Fibroblast of skin of back (primary cell): ENCODE data around the gene AFG3L2.

Experiments
- DNase-seq: peaks from one replicate; pipeline ENCODE4 v3.0.0-alpha.2; 2013

AFG3L2 gene

DNA sequence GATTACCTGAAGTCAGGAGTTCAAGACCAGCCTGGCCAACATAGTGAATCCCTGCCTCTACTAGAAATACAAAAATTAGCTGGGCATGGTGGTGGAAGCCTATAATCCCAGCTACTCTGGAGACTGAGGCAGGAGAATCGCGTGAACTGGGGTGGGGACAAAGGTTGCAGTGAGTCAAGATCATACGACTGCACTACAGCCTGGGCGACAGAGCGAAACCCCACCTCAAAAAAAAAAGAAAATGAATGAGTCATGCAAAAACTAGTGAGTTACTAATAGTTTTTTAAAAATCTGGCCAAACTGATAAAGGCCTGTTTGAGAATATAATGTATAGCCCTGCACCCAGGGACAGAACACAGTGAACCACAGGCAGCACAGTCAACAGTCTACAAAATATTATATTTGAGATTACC, 17.5 kb downstream of the AFG3L2 start:
- DNase-seq = no peak

DNA sequence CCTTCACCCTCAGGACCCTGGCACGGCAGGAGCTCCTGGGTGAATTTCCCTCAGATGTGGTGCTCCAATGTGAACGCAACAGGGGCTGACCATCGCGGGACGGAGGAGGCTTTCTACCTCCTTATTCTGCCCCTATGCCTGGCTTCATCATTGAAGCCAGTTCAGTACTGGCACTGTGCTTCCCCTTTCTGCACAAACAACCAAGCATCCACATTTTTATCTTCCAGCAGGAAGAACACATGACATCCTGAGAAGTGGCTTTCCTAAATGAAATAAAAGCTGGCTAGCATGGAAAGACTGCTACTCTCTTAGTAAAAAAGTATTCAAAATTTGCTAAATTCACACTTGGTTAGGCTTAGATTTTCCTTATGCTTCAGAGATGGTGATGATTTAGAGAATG, 24.8 kb downstream of the AFG3L2 start:
- no peak for DNase-seq

DNA sequence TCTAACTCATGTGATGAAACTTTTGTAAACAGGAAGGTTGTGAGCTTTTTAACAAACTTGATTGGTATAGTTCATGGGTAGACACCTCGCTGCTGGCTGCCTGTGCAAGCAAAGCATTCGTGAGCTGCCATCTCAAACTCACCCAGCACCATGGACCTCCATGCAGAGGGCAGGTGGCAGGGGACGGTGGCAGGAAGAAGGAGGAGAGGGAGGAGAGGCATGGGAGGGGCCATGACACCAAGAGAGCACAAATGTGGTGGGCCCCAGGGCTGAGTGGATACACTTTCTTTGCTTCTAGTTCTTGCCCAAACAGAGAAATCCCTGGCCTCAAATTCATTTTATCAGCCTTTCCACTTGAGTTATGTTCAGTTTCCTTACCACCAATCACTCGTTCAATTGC, 29.1 kb downstream of the AFG3L2 start:
- no peak for DNase-seq

DNA sequence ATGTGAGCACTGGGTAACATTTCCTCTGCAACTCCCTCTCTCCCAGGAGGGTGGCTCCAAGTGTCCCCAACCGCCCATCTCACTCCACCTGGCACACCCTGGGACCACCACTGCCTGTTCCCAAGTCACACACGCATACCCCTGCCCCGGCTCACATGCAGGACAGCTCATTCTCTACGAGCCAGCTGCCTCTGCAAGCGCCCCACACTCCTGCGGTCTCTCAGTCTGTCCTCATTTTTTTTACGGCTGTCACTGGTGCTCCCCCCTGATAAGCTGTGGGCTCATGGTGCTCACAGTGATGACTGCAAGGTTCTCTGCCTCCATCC, 30.8 kb downstream of the AFG3L2 start:
- no peak for DNase-seq

DNA sequence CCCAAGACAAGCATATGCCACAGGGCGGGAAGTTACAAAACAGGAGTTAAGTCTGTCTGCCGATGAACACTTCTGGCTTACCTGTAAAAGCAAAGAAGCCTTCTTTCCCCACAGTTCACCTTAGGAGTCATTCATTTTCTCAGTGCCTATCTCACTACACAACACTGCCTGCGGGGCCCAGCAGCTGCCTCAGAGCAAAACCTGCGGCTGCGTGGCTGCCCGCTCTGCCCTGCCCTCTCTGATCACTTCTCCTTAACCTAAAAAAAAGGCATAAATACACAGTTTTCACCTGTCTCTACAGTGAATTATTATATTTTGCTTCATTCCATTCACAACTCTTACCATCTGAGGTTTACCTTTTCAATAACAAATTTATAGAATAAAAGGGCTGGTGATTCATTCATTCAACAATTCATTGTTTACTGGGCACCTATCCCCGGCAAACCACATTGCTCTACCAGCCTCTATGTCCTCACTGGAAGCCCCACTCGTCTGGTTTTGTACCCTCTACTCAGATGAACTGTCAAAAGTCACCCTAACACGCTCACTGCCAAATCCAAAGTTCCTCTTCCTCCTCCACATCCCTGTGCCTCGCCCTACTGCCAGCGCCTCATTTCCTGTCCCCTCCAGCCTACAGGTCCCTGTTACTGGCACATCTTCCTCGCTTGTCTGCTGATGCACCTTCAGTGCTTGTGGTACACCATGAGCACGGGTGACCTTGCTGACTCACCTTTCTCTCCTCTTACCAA, 31.4 kb downstream of the AFG3L2 start:
- no peak for DNase-seq

DNA sequence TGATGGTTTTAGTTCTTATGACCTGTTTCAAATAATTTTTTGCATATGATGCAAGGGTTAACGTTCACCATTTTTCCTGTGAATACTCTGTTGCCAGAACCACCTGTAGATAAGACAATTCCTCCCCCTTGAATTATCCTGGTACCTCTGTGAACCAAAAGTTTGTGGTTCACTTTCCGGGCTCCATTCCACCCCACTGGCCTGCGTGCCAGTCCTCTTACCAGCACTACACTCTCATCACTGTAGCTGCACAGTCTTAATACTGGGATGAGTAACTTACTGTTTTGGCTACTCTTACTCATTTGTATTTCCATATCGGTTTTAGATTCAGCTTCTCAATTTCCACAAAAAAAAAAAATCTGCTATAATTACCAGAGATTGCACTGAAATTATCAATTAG, 34.4 kb downstream of the AFG3L2 start:
- DNase-seq = no peak

DNA sequence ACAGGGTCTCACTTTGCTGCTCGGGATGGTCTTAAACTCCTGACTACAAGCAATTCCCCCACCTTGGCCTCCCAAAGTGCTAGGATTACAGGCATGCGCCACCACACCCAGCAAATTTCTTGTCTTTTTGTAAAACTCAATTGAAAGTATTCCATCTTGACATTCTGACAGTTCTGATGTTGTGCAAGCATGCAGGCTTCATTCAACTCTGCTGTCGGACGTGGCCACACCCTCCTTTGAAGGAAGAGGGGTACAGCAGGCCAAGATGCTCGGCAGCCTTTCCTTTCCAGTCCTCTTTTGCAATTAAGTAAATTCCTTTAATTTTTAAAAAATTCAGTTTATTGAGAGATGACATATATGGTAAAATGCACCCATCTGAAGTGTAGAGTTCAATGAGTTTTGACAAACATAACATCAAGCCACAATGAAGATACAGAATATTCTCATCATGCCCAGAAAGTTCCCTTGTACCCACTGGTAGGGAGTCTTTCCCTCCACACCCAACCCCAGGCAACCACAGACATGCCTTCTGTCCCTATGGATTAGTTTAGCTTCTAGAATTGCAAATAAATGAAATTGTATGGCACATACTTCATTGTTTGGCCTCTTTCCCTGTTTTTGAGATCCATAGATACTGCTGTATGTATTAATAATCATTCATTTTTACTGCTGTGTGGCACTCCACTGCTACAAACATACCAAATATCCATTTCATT, 35.9 kb downstream of the AFG3L2 start:
- no peak for DNase-seq

DNA sequence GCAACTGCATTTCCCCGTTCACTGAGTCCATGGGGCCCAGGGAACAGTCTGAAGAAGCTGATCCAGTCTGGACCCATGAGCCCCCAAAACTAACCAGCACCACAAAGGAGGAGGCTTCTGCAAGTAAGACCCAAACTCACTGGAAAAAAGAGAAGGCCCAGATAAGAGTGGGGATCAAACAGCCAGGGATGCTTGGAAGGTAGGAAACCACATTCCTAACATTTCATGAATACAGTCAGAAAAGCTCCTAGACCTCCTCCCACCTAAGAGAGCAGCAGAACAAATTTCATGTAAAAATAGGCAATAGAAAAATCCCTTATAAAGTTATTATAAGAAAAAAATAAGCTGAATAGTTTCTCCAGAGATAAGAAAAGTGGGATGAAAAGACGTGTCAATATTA, 38.6 kb downstream of the AFG3L2 start:
- DNase-seq = no peak

DNA sequence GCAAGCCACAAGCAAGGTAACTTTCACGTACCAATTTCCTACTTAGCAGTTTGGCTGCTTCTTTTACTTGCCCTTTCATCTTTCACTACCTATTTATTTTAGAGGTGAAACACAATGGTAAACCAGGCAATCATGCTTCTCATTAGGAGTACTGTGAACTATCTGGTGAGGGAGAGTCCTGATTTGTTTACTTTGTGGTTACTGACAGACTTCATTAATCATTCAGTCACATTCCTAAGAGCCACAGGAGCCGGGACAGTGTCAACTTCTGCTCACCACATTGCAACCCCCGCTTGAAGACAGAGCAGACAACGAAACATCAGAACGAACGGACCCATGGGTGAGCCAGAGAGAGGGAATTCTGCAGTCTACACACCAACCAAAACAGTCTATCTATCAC, 40.1 kb downstream of the AFG3L2 start:
- peak; percentile 74 for DNase-seq

DNA sequence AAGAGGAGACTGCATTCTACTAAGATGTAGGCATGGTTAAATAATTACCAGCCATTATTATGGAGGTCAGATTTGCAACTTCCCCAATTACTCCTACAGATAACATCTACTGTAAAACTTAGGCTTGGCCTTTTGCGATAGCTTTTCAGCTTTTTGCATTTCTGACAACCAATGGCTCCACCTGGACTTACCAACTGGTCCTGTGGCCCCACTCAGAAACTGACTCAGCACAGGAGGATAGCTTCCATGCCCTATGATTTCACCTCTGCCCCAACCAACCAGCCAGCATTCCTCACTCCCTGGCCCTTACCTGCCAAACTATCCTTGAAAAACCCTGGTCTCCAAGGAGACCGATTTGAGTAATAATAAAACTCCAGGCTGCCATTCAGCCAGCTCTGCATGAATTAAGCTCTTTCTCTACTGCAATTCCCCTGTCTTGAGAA, 40.8 kb downstream of the AFG3L2 start:
- DNase-seq = no peak

DNA sequence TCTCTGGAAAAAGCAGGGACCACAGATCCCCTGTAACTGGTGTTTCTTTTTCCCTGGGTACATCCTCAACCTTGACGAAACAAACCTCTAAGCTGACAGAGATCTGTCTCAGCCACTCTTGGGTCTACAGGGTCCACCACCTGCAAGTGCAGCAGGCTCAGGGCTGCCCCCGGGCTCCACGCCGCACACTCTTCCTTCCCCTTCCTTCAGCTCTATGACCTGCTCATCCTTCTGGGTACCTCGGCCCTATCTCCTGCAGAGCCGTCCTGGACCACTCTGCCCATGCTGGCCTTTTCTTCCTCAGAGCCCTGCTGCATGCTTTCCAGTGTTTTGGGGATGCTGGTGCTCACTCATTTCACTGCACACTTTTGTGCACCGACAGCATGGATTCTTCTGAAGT, 41.5 kb downstream of the AFG3L2 start:
- DNase-seq = no peak

DNA sequence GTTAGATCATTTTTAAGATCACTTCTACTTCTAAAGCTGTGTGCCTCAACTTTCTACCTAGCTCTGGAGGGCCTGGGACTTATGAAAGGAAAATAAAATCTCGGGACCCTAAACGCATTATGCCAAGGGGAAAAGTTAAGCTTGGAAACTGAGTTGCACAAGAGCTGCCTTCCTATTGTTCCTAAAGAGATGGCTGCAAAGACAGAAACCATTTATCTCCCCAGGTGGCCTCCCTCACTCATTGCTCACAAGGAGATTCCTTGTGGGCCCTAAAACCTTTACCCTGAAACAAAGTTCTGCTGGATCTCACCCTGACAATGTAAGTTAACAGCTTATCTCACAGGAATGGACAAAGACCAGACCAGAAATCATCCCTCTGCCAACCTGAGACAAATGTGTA, 42.2 kb downstream of the AFG3L2 start:
- DNase-seq = no peak

DNA sequence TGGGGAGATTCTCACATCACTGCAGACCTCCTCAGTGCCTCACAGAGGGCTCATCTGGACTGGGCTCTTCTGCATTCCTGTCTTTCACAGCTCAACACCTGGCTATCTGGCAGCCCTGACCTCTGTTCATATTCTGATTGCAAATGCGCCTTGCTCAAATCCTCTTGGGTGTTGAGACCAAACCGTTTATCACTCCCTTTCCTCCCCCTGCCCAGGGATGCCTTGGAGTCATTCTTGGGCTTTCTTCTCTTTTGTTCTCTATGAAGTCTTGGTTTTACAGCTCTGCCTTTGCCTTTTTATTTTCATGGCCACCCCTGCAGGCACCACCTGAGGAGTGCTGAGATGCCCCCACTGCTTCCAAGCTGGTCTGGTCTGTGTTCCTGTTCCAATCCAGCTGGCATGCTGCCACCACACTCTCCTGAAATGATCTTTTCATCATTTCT, 42.6 kb downstream of the AFG3L2 start:
- DNase-seq = no peak

DNA sequence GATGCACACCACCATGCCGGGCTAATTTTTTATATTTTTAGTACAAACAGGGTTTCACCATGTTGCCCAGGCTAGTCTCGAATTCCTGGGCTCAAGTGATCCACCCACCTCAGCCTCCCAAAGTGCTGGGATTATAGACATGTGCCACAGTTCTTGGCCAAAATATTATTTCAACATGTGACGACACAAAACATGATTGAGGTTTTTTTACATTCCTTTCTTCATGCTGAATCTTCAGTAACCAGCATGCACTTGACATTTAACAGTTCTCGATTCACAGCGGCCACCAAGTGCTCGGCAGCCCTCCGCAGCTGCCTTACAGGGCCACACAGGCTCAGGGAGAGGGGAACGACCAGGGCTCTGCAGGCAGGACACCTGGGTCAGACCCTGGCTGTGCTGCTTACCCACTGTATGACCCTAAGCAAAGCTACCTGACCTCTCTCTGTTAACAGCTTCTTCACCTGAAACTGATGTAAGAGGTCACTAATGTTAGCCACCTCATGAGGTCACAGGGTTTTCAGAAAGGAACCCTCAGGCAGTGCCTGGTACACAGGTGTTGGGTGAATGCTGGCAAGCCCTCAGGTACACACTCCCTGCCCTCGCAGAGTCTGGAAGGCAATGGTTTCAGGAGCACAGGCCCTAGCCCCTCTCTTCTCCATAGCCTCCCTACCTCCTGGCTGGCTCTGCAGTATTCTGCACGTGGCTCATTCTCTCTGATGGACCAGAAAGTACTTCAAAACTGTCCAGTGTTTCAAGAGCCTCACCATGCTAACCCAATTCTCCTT, 43.3 kb downstream of the AFG3L2 start:
- DNase-seq = no peak

DNA sequence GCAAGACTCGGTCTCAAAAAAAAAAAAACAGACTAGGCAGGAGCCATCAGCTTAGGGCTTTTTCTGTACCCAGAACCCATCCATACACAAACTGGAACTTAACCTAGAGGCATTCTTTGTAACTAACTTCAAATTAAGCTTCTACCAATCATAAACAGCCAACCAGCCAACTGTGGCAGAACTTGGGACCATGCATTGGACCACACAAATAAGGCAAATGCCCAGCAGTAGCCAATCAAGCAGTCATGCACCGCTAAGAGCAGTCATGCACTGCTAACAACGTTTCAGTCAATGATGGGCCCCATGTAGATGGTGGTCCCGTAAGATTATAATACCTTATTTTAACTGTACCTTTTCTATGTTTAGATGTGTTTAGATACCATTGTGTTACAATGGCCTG, 46.3 kb downstream of the AFG3L2 start:
- no peak for DNase-seq

DNA sequence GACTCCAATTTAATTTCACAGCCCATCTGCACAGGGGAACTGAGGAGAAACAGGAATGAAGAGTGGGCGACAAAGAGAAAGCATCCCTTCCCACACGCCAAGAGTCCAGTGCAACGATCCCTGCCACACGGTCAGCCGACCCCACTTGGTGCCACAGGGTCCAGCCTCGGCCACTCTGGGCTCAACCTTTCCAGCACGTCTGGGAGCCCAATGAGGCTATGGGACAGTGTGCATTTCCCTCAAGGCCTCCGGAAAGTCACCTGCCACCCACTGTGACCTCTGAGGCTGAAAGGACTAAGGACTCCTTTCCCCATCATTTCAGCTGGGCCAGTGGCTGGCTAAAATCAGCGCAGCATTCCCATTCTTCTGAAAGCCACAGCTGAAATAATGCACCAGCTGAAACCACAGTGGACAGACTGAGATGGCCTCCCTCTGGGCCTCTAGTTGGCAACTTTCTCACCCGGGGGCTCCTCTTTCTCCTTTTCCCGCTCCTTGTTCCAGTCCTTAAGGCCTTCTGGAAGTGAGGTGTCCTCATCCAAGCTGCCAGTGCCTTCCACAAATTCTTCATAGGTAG, 47.8 kb downstream of the AFG3L2 start:
- DNase-seq = no peak

DNA sequence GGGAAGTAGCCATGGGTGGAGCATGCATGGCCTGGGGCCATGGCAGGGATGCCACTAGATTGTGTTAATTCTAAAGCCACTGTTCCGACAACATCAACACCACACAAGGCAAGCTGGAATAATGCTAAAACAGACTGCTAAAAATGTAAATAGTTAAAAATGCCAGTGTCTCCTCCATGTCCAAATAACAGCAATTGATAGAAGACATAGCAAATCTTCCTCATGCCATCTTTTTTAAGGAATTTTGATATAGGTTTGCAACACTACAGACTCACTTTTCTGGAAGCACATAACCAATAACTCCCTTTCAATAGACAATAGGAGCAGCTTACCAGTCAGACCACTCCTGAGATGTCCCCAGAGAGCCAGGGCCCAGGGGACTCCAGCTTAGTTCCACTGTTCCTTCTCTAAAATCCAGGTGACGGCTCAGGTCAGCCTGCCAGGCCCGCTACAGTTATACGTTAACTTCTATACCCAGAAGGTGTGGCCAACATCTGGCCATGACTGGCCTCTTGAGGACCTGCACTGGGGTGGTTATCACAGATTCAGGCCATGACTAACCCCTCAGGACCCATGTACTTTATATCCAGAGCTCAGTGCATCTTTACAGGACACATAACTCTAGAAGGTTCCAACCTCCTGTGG, 48.7 kb downstream of the AFG3L2 start:
- no peak for DNase-seq

DNA sequence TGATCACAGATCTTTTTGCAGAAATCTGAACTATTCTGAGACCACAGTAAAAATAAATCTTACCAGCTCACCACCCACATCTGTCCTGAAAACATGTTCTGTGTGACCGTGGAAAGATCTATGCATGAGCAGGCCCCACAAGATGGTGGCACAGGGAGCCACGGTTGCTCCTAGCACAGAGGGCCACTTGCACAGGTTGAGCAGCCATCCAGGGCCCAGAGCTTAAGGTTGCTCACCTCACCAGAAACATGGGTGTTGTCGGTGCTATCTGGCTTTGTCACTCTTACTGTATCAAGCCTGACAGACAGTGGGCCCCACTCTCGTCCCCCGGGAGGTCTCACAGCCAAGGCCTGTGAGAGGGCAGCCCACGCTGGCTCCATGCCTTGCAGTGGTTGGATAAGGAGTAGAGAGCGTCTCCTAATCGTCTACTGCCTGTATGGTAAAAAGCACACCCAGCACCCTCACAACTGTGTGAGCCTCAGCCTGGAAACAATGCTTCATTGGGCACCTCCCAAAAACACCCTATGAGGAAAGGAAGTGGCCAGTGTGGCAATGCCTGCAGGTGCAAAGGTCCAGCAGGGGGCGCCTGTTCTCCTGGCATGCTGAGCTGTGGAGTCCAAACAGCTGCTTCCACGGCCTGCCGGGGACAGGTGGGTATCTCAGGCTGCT, 49.4 kb downstream of the AFG3L2 start:
- peak; percentile 75 for DNase-seq

DNA sequence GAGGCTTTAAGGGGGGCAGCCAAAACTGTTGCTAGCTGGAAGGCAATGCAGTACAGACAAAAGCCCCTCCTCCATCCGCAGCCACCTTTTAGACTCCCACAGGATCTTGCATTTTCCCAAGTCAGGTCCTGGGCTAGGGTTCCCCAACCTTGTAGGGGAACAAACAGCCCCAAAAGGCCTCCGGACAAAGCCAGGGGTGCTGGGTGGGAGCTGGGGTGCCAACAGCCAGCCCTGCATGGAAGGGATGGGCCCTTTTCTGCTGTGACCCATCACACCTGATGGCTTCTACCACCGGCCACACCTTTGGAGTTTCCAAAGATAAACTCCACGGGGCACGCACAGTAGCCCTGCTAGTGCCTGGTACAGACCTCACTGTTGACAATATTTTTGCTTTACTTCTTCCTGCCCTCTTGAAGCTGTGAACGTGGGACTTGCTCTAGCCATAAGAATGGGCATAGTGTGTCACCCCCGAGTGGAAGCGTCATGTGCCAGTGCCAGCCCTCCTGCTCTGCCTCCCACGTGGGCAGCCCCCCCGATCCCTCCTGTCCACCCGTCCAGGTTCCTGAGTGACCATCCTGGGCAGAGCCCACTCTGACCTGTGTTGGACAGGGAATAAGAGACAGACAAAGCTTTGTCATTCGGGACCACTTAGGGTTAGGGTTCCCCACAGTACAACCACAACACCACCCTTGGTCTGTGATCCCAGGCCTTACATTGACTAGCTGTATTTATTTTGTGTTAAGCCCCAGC, 50.1 kb downstream of the AFG3L2 start:
- DNase-seq = no peak

DNA sequence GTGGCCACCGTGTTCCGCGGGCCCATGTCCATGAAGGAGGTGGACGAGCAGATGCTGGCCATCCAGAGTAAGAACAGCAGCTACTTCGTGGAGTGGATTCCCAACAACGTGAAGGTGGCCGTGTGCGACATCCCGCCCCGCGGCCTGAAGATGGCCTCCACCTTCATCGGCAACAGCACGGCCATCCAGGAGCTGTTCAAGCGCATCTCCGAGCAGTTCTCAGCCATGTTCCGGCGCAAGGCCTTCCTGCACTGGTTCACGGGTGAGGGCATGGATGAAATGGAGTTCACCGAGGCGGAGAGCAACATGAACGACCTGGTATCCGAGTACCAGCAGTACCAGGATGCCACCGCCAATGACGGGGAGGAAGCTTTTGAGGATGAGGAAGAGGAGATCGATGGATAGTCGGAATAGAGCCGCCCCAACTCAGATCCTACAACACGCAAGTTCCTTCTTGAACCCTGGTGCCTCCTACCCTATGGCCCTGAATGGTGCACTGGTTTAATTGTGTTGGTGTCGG, 51.2 kb downstream of the AFG3L2 start:
- no peak for DNase-seq
